Epithelial cell of proximal tubule (primary cell): ENCODE results near the gene TBC1D16. TPM values are rescaled to one million over a fixed set of nuclear protein-coding genes. Genes with fewer than 3 reads are reported as not detected.

Experiments
- DNase-seq: peaks from one replicate; pipeline ENCODE4 v3.0.0-alpha.2; 2011; ENCODE audit warnings: low read depth
- H3K4me3 ChIP-seq: 2 replicates; pipeline ENCODE4 v1.5.1; 2011; ENCODE audit warnings: low read depth, mild to moderate bottlenecking, low read length
- CTCF ChIP-seq: conservative IDR thresholded peaks from 2 replicates; pipeline ENCODE4 v1.5.1; 2012; ENCODE audit warnings: low read depth, mild to moderate bottlenecking, low read length
- total RNA-seq: library from RNA; depleted of rRNA; stranded (reverse); fragments of >200 nt; gene quantifications from 2 replicates; pipeline ENCODE4 v1.2.3, GENCODE V29; 2015

The TBC1D16 gene
- total RNA-seq, 1 donor from 2014 or later, result 19.9 TPM

- DNase-seq, result no peak
- TF ChIP-seq CTCF, result no peak
- no peak overlapping the region for H3K4me3 ChIP-seq
These were observed 32.8 kb downstream of the TBC1D16 start for GRCh38 chr17:80002690-80003490.

- no peak for TF ChIP-seq CTCF
- H3K4me3 ChIP-seq, result no peak overlapping the region
- DNase-seq, result no peak
These were observed 33.5 kb downstream of the TBC1D16 start for GRCh38 chr17:80002070-80002641.

- TF ChIP-seq CTCF, result no peak
- H3K4me3 ChIP-seq, result no peak overlapping the region
- DNase-seq, result no peak
These were observed 34.5 kb downstream of the TBC1D16 start for GRCh38 chr17:80000981-80001775.

GRCh38 chr17:80000136-80000535 is 35.5 kb downstream of the TBC1D16 start:
- no peak for DNase-seq
- no peak overlapping the region for H3K4me3 ChIP-seq
- TF ChIP-seq CTCF, result no peak

- no peak overlapping the region for H3K4me3 ChIP-seq
- no peak for DNase-seq
- TF ChIP-seq CTCF, result no peak
These were observed 38.5 kb downstream of the TBC1D16 start for GRCh38 chr17:79997011-79997660.

- TF ChIP-seq CTCF, result no peak
- DNase-seq, result no peak
- H3K4me3 ChIP-seq, result no peak overlapping the region
These were observed 39.4 kb downstream of the TBC1D16 start for GRCh38 chr17:79996291-79996690.
